Subcutaneous adipose tissue (tissue), 4 donors: ENCODE results near the gene CLIC3. TPM values are rescaled to one million over a fixed set of nuclear protein-coding genes. Genes with fewer than 3 reads are reported as not detected.

ENCODE experiments used
- CTCF ChIP-seq: fragments of 450-650 bp; IDR thresholded peaks from one replicate; pipeline ENCODE4 v1.5.1; 2016; ENCODE audit warnings: low read depth, mild to moderate bottlenecking, control low read depth, antibody characterized with exemption, moderate library complexity
- total RNA-seq, 4 donors: library from RNA; depleted of rRNA; stranded (reverse); fragments of >200 nt; gene quantifications; one replicate each; pipeline ENCODE4 v1.1.0, GENCODE V29; 2016

Gene CLIC3
- total RNA-seq, 4 donors from 2014 or later, result 1.8 to 2.2 TPM; not detected in 2

GRCh38 chr9:137040568-137040967 is 44.2 kb upstream of the CLIC3 start:
- no peak for TF ChIP-seq CTCF

DNA sequence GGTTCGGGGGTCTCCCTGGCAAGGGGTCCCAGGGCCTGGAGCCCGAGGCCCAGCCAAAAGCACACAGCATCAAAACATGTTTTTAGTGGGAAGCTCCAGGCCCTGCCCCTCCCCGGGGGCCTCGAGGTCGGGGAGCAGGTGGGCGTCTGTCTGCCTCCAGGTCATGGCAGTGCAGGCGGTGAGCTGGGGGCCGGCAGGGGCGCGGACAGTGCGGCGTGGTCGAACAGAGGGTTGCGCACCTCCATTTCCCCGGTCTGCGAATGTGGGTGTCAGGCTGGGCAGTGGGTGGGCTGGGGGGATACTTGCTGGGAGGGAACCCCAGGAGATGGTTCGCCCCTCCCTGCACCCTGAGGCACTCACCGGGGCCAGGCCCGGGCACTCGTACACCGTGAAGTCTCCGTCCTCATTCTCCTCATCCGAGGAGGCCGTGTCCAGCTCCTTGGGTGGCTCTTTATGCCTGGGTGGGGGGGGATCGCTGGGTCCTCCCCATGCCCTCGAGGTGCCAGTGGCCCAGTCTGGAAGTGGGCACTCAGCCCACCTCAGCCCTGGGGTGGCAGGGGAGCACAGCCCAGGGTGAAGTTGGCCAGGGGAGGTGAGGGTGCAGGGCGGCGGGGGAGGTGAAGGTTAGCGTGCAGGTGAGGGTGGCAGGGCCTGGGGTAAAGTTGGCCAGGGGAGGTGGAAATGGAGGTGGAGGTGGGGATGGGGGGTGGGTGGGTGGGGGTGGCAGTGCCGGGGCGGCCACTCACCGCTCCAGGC is 43.4 kb upstream of the CLIC3 start:
- TF ChIP-seq CTCF, result no peak

GRCh38 chr9:137038916-137039315 is 42.5 kb upstream of the CLIC3 start:
- no peak for TF ChIP-seq CTCF

DNA sequence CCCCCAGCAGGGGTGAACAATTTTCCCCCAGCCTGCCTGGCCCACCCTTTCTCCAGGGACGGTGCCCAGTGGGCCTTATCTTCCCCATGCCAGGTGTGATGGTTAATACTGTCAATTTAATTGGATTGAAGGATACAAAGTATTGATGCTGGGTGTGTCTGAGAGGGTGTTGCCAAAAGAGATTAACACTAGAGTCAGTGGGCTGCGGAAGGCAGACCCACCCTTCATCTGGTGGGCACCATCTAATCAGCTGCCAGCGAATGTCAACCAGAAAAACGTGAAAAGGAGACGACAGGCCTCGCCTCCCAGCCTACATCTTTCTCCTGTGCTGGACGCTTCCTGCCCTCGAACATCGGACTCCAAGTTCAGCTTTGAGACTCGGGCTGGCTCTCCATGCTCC is 41.1 kb upstream of the CLIC3 start:
- no peak for TF ChIP-seq CTCF

GRCh38 chr9:137037035-137037434 is 40.7 kb upstream of the CLIC3 start:
- TF ChIP-seq CTCF, result no peak

- no peak for TF ChIP-seq CTCF
Measured at GRCh38 chr9:137035937-137036336, 39.6 kb upstream of the CLIC3 start.

DNA sequence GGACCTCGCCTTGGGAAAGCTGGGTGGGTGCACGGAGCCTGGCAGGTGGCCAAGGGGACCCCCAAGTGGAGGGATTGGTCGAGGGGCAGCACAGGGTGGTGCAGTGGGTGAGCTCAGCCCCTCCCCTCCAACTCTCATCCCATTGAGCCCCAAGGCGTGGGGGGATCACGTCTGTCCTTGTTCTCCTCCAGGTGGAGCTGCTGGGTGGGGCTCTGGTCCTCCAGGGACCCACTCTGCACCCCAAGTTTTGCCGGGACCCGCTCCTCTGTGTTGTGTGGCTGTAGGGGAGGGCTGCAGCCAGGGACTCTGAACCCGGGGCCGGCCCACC is 39.1 kb upstream of the CLIC3 start:
- TF ChIP-seq CTCF, result no peak
